GM19438 (cell line): ENCODE measurements around the gene RAI14.
"Not testable (repeated sequence)": the region's sequence is repeated elsewhere in the genome, so short reads cannot be mapped to it uniquely, and the experiment has no call there.

Source experiments
- ATAC-seq: cut with Tn5 transposase; IDR thresholded peaks from one replicate; pipeline ENCODE4 v1.9.1; 2021; ENCODE audit warnings: low read depth; ENCODE audit not compliant: unreplicated experiment

The RAI14 gene

GRCh38 chr5:34697308-34698108 lies 41.4 kb downstream of the RAI14 start:
- no peak for ATAC-seq

- no peak for ATAC-seq
Observed at GRCh38 chr5:34698109-34698419, 41.9 kb downstream of the RAI14 start.

- ATAC-seq, result no peak
Observed at GRCh38 chr5:34698754-34699153, 42.6 kb downstream of the RAI14 start.

- ATAC-seq, result no peak
Observed at GRCh38 chr5:34699155-34700077, 43.3 kb downstream of the RAI14 start.

- no peak for ATAC-seq
Observed at GRCh38 chr5:34700078-34700452, 43.9 kb downstream of the RAI14 start.

GRCh38 chr5:34701442-34701841 lies 45.3 kb downstream of the RAI14 start:
- not testable (repeated sequence) for ATAC-seq

- no peak for ATAC-seq
Observed at GRCh38 chr5:34703767-34704713, 47.9 kb downstream of the RAI14 start.

GRCh38 chr5:34706084-34706483 lies 50.0 kb downstream of the RAI14 start:
- no peak for ATAC-seq

- no peak for ATAC-seq
Observed at GRCh38 chr5:34707451-34708107, 51.5 kb downstream of the RAI14 start.

- no peak for ATAC-seq
Observed at GRCh38 chr5:34708777-34709176, 52.6 kb downstream of the RAI14 start.

- no peak for ATAC-seq
Observed at GRCh38 chr5:34709861-34710673, 53.9 kb downstream of the RAI14 start.

GRCh38 chr5:34712565-34712964 lies 56.4 kb downstream of the RAI14 start:
- no peak for ATAC-seq

- no peak for ATAC-seq
Observed at GRCh38 chr5:34715711-34716110, 59.6 kb downstream of the RAI14 start.

- no peak for ATAC-seq
Observed at GRCh38 chr5:34716986-34717385, 60.9 kb downstream of the RAI14 start.

- no peak for ATAC-seq
Observed at GRCh38 chr5:34717426-34718327, 61.5 kb downstream of the RAI14 start.

- no peak for ATAC-seq
Observed at GRCh38 chr5:34718516-34718915, 62.4 kb downstream of the RAI14 start.

- ATAC-seq, result no peak
Observed at GRCh38 chr5:34719029-34719428, 62.9 kb downstream of the RAI14 start.

GRCh38 chr5:34721327-34721726 lies 65.2 kb downstream of the RAI14 start:
- no peak for ATAC-seq
